ENCODE data around the gene SLC41A3.

DNA sequence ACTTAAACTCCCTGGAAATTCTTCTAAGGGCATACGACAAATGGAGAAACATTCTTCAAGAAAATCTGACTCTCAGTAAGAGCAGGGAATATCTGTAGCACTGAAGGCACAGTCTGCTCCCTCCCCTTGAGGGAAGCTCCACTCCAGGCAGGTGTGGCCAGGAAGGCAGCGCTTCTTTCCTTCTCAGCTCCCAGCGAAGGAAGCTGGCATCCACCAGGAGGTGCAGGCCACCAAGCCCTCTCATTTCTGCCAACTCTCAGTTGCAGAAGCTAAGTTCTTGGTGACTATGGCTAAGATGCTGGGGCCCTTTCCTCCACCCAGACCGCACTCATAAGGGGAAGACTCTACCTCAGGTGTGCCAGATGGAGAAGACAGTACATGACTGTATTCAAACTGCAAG is 37.7 kb upstream of the SLC41A3 start:
- TF ChIP-seq, protein P1, sequence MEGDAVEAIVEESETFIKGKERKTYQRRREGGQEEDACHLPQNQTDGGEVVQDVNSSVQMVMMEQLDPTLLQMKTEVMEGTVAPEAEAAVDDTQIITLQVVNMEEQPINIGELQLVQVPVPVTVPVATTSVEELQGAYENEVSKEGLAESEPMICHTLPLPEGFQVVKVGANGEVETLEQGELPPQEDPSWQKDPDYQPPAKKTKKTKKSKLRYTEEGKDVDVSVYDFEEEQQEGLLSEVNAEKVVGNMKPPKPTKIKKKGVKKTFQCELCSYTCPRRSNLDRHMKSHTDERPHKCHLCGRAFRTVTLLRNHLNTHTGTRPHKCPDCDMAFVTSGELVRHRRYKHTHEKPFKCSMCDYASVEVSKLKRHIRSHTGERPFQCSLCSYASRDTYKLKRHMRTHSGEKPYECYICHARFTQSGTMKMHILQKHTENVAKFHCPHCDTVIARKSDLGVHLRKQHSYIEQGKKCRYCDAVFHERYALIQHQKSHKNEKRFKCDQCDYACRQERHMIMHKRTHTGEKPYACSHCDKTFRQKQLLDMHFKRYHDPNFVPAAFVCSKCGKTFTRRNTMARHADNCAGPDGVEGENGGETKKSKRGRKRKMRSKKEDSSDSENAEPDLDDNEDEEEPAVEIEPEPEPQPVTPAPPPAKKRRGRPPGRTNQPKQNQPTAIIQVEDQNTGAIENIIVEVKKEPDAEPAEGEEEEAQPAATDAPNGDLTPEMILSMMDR (IDR thresholded peaks at IDR 0.05), result no peak
- no peak for TF ChIP-seq POLR2A (IDR thresholded peaks at IDR 0.05)
- TF ChIP-seq EP300 (IDR thresholded peaks at IDR 0.05), result no peak
- no peak for TF ChIP-seq POLR2AphosphoS5 (IDR thresholded peaks at IDR 0.05)

All from gastroesophageal sphincter (tissue), 3 donors.